A673 (cell line): ENCODE measurements around the gene JAKMIP1.

Source experiments
- EZH2 ChIP-seq: fragments of 200-600 bp; sonication (generic); IDR thresholded peaks from 2 replicates; pipeline ENCODE4 v1.6.1; 2017; ENCODE audit warnings: borderline replicate concordance, low read depth, mild to moderate bottlenecking, mixed read lengths, antibody characterized with exemption, low read length; ENCODE audit not compliant: poor library complexity, severe bottlenecking
- TF ChIP-seq, protein P1 (sequence below): fragments of 300-800, 200-600 bp; sonication (generic); conservative IDR thresholded peaks from 2 replicates; pipeline ENCODE4 v1.5.1; 2017; ENCODE audit warnings: low read depth, mild to moderate bottlenecking, antibody characterized with exemption, low read length, moderate library complexity, mixed read lengths

DNA sequence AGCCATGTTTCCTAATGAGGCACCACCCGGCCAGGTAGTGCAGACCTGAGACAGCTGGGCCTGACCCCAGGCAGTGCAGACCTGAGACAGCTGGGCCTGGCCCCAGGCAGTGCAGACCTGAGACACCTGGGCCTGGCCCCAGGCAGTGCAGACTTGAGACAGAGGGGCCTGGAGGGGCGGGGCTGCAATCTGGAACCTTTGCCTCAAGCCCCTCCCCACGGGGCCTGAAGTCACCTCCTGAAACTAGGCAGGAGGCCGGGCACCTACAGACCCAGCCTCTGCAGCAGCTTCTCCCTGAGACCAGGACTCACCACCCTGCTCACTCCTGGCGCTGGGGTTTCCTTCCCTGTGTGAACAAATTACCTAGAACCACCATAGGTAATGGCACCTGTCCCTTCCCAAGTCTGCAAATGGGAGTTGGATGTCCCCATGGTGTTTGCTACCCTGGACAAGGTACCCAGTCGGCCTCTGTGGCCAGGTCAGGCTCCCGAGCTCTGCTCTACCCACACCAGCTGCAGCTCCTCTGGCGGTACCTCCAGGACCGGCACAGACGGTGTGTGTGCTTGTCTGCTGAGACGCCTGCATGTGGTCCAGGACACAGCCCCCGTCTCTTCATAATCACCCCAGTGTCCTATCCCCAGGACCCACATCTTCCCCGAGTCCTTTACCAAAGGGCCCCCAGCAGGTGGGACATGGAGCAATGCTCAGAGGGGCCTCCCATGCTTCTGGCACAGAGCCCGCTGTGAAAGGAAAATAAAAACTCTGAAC lies 129.0 kb downstream of the JAKMIP1 start:
- TF ChIP-seq, protein P1, sequence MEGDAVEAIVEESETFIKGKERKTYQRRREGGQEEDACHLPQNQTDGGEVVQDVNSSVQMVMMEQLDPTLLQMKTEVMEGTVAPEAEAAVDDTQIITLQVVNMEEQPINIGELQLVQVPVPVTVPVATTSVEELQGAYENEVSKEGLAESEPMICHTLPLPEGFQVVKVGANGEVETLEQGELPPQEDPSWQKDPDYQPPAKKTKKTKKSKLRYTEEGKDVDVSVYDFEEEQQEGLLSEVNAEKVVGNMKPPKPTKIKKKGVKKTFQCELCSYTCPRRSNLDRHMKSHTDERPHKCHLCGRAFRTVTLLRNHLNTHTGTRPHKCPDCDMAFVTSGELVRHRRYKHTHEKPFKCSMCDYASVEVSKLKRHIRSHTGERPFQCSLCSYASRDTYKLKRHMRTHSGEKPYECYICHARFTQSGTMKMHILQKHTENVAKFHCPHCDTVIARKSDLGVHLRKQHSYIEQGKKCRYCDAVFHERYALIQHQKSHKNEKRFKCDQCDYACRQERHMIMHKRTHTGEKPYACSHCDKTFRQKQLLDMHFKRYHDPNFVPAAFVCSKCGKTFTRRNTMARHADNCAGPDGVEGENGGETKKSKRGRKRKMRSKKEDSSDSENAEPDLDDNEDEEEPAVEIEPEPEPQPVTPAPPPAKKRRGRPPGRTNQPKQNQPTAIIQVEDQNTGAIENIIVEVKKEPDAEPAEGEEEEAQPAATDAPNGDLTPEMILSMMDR, result no peak
- TF ChIP-seq EZH2, result no peak
